ENCODE data around the gene C17orf75.
A peak's percentile ranks its signal among the peaks of the same experiment; 100 is the strongest.
"Not testable (repeated sequence)": the region's sequence is repeated elsewhere in the genome, so short reads cannot be mapped to it uniquely, and the experiment has no call there.

Gene C17orf75

GRCh38 chr17:32341857-32342602 is at the start of gene C17orf75:
Gene C17orf75 (minus strand): TSS chr17:32342173. CDS start chr17:32342139, 34 bp downstream.
- peak; percentile 87 for DNase-seq (ENCODE audit: low spot score)

GRCh38 chr17:32388613-32389459 is 46.9 kb upstream of the C17orf75 start:
- DNase-seq (ENCODE audit: low spot score): no peak

- DNase-seq (ENCODE audit: low spot score): not testable (repeated sequence)
These were observed 46.2 kb upstream of the C17orf75 start for GRCh38 chr17:32388128-32388527.

- DNase-seq (ENCODE audit: low spot score): no peak
These were observed 44.9 kb upstream of the C17orf75 start for GRCh38 chr17:32386844-32387243.

GRCh38 chr17:32385971-32386370 is 44.0 kb upstream of the C17orf75 start:
- no peak for DNase-seq (ENCODE audit: low spot score)

GRCh38 chr17:32385121-32385520 is 43.1 kb upstream of the C17orf75 start:
- no peak for DNase-seq (ENCODE audit: low spot score)

GRCh38 chr17:32383926-32384434 is 42.0 kb upstream of the C17orf75 start:
- DNase-seq (ENCODE audit: low spot score): no peak

GRCh38 chr17:32382526-32383223 is 40.7 kb upstream of the C17orf75 start:
- no peak for DNase-seq (ENCODE audit: low spot score)

GRCh38 chr17:32370426-32370825 is 28.5 kb upstream of the C17orf75 start:
- DNase-seq (ENCODE audit: low spot score): no peak

- DNase-seq (ENCODE audit: low spot score): no peak
These were observed 19.3 kb upstream of the C17orf75 start for GRCh38 chr17:32361270-32361669.

- no peak for DNase-seq (ENCODE audit: low spot score)
These were observed 15.6 kb upstream of the C17orf75 start for GRCh38 chr17:32357615-32358014.

GRCh38 chr17:32356750-32357149 is 14.8 kb upstream of the C17orf75 start:
- no peak for DNase-seq (ENCODE audit: low spot score)

- no peak for DNase-seq (ENCODE audit: low spot score)
These were observed 14.4 kb upstream of the C17orf75 start for GRCh38 chr17:32356378-32356743.

GRCh38 chr17:32355649-32356377 is 13.8 kb upstream of the C17orf75 start:
- no peak for DNase-seq (ENCODE audit: low spot score)

GRCh38 chr17:32352734-32353133 is 10.8 kb upstream of the C17orf75 start:
- DNase-seq (ENCODE audit: low spot score): not testable (repeated sequence)

GRCh38 chr17:32350666-32351418 is 8.9 kb upstream of the C17orf75 start:
- DNase-seq (ENCODE audit: low spot score): peak; percentile 58

GRCh38 chr17:32349854-32350665 is 8.1 kb upstream of the C17orf75 start, which contains the start of gene ZNF207:
Gene ZNF207 (plus strand): TSS chr17:32350157. CDS start chr17:32350286, 129 bp downstream.
- peak; percentile 97 for DNase-seq (ENCODE audit: low spot score)

GRCh38 chr17:32349503-32349853 is 7.5 kb upstream of the C17orf75 start:
- DNase-seq (ENCODE audit: low spot score): peak; percentile 18

GRCh38 chr17:32348483-32348800 is 6.5 kb upstream of the C17orf75 start:
- no peak for DNase-seq (ENCODE audit: low spot score)

- no peak for DNase-seq (ENCODE audit: low spot score)
These were observed 4.1 kb upstream of the C17orf75 start for GRCh38 chr17:32345951-32346600.
